ENCODE measurements around the gene FCER1G. TPM values are rescaled to one million over a fixed set of nuclear protein-coding genes. Genes with fewer than 3 reads are reported as not detected.
A peak's percentile ranks its signal among the peaks of the same experiment; 100 is the strongest.

FCER1G gene
- total and polyA plus RNA-seq, 9 of the 15 experiments (the other 6 are each of a cell fraction or from before 2014, with no cell fraction given) = 0.15 to 0.69 (median 0.31) TPM; not detected in 2

- TF ChIP-seq RREB1 (CRISPR knock-in tag; IDR thresholded peaks at IDR 0.05) = no peak
These were observed 46.2 kb upstream of the FCER1G start (continued) for GRCh38 chr1:161168906-161169305.

GRCh38 chr1:161171191-161171590 lies 43.9 kb upstream of the FCER1G start:
- ChIA-PET CTCF (ENCODE audit: low intra/inter-chr PET ratio) (no interaction called here), POLR2A (interaction anchor here (0.6 to 3.1 kb wide), 4 partner anchors 10 to 1523 kb away, joined by 3 to 12 read pairs (median 8); no protein-coding TSS in a partner anchor)
- WGBS (ENCODE audit: insufficient coverage, low coverage, missing lambda C conversion rate) = 77% methylated on average over 4 of the region's 5 CpGs
- no peaks in the 10 kb centered on the region for H4K20me1 ChIP-seq (replicated peaks; ENCODE audit: control insufficient read depth, insufficient read depth, low read length)
- in situ Hi-C loops (cut with MboI) = no loop called here
- FAIRE-seq = no peak
- H3K36me3 ChIP-seq (ENCODE audit: control insufficient read depth, insufficient read depth, low read length) = peaks cover 80% of the 10 kb centered on the region
- BruUV-seq (replicated peaks) = no TSS peak
- no peak overlapping the region for H3K4me2 ChIP-seq (ENCODE audit: insufficient read depth, low read length)
- H3K27me3 ChIP-seq (ENCODE audit: control insufficient read depth in 2 of 2, insufficient read depth in 2 of 2, low read length in 2 of 2) = no peaks in the 10 kb centered on the region
- H2AFZ ChIP-seq (ENCODE audit: low read depth, low read length) = no peak overlapping the region
- H3K27ac ChIP-seq (ENCODE audit: extremely low read depth, low read depth, low read length) = no peak overlapping the region
- H3K4me1 ChIP-seq (replicated peaks in 1 of 2; ENCODE audit: control insufficient read depth in 2 of 2, insufficient read depth in 2 of 2, low read length in 2 of 2) = peaks cover 15 to 45% of the 10 kb centered on the region in 2 experiments; a peak in 4 of 5 replicates
- H3K4me3 ChIP-seq = no peak overlapping the region
- H3K9me3 ChIP-seq (replicated peaks; ENCODE audit: control insufficient read depth, insufficient read depth, low read depth, low read length) = no peaks in the 10 kb centered on the region
- peak in 1 of 4 experiments; percentile 14 for DNase-seq (ENCODE audit: extremely low read depth in 1 of 4, low spot score in 3 of 4)
- H3K79me2 ChIP-seq (ENCODE audit: control insufficient read depth, insufficient read depth, low read length) = peaks cover 33% of the 10 kb centered on the region
- intact Hi-C loops (cut with micrococcal nuclease) = loop anchor here (10.0 kb wide), 1 partner anchor 336 kb away; no protein-coding TSS in a partner anchor
- no peak for ATAC-seq
- H3K9me1 ChIP-seq (ENCODE audit: control insufficient read depth, insufficient read depth, low read length) = no peaks in the 10 kb centered on the region
- TF ChIP-seq U2AF2 (optimal IDR thresholded peaks at IDR 0.05; ENCODE audit: low read depth, low read length) = no peak
- peak; percentile 41 to 48 (median 42); a peak in 5 of 6 replicates for TF ChIP-seq CTCF (IDR thresholded peaks at IDR 0.05 in 2 of 3, conservative IDR thresholded peaks at IDR 0.05 in 1 of 3; ENCODE audit: insufficient read depth in 2 of 3, low read depth in 1 of 3, low read length in 3 of 3)
- H3K9ac ChIP-seq (ENCODE audit: insufficient read depth in 1 of 2, low read depth in 2 of 2, low read length in 2 of 2) = 0 out of 4 replicates have a peak overlapping the region, but pooled peaks of 1 of the 2 experiments have one; percentile 27
